ENCODE data around the gene GARRE1.
"Not testable (repeated sequence)": the region's sequence is repeated elsewhere in the genome, so short reads cannot be mapped to it uniquely, and the experiment has no call there.

Gene GARRE1

DNA sequence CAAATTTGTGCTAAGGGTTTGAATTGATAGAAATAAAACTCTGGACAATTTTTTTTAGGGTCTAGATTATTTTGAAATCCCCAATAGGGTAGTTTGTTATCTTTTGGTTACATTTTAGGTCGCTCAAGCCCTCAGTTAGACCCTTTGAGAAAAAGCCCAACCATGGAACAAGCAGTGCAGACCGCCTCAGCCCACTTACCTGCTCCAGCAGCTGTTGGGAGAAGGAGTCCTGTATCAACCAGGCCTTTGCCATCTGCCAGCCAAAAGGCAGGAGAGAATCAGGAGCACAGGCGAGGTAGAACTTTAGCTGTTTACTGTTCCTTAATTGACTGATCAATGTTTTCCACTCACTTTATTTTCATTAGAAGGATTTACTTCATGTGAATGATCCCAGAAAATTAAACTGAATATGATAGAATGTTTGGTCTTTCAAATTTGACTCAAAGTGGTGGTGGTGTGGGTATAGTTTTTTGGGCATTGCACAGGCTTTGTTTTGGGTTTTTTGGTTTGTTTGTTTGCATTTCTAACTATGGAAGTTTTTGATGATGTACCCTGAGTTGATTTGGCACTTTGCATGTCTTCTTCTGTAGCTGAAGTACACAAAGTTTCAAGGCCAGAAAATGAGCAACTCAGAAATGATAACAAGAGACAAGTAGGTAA, 39.2 kb upstream of the GARRE1 start:
- TF ChIP-seq, protein P1, sequence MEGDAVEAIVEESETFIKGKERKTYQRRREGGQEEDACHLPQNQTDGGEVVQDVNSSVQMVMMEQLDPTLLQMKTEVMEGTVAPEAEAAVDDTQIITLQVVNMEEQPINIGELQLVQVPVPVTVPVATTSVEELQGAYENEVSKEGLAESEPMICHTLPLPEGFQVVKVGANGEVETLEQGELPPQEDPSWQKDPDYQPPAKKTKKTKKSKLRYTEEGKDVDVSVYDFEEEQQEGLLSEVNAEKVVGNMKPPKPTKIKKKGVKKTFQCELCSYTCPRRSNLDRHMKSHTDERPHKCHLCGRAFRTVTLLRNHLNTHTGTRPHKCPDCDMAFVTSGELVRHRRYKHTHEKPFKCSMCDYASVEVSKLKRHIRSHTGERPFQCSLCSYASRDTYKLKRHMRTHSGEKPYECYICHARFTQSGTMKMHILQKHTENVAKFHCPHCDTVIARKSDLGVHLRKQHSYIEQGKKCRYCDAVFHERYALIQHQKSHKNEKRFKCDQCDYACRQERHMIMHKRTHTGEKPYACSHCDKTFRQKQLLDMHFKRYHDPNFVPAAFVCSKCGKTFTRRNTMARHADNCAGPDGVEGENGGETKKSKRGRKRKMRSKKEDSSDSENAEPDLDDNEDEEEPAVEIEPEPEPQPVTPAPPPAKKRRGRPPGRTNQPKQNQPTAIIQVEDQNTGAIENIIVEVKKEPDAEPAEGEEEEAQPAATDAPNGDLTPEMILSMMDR (IDR thresholded peaks at IDR 0.05; ENCODE audit: low read depth, low read length) = no peak
- H3K4me3 ChIP-seq (ENCODE audit: low read depth, low read length) = no peak overlapping the region
- in situ Hi-C loops (cut with HindIII; ENCODE audit: low sequenced_read_pairs) = no loop called here
- no peak for DNase-seq (ENCODE audit: low read depth, low spot score)

GRCh38 chr19:34215666-34216038, 38.7 kb upstream of the GARRE1 start:
- TF ChIP-seq, protein P1 (IDR thresholded peaks at IDR 0.05; ENCODE audit: low read depth, low read length) = no peak
- in situ Hi-C loops (cut with HindIII; ENCODE audit: low sequenced_read_pairs) = no loop called here

DNA sequence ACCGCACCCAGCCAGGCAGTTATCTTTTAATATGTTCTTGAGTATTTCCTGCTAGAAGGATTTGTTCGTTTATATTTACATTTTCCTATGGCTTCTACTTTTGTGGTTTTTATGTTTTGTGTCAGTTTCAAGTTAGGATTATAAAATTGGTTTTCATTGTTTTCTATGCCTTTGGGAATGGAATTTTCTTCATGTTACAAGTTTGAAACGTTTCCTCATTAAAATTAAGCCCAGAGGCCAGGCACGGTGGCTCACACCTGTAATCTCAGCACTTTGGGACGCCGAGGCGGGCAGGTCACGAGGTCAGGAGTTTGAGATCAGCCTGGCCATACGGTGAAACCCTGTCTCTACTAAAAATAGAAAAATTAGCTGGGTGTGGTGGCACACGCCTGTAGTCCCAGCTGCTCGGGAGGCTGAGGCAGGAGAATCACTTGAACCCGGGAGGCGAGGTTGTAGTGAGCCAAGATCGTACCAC, 37.6 kb upstream of the GARRE1 start:
- in situ Hi-C loops (cut with HindIII; ENCODE audit: low sequenced_read_pairs); H3K4me3 ChIP-seq (ENCODE audit: low read depth, low read length); DNase-seq (ENCODE audit: low read depth, low spot score): not testable (repeated sequence)

More at GRCh38 chr19:34215666-34216038, 38.7 kb upstream of the GARRE1 start:
- no peak for DNase-seq (ENCODE audit: low read depth, low spot score)
- H3K4me3 ChIP-seq (ENCODE audit: low read depth, low read length) = no peak overlapping the region

DNA sequence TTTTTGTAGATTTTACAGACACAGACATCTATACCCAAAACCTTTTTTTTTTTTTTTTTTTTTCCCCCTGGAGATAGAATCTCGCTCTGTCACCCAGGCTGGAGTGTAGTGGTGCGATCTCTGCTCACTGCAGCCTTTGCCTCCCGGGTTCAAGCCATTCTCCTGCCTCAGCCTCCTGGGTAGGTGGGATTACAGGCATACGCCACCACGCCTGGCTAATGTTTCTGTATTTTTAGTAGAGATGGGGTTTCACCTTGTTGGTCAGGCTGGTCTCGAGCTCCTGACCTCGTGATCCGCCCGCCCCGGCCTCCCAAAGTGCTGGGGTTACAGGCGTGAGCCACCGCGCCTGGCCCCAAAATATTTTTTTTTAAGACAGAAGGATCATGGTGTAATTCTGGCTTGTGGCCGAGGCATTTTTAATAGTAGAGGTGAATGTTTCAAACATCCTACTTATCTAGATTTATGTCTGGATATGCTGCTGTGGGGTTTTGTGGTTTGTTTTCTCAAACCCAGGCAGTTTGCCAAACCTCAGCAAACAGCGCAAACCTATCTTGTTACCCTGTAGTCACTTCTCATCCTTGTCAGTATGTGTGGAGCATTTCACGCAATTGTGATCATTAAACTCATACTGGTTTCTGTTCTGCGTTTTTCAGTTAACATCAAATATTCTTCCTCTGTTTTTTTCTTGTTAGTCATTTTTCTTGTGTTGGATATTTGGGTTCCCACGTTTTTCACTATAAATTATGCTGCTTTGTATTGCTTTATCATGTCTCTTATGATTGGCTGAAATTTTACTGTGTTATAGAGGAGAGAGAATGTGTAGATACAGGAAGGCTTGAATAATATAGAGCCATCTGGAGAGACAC, 36.2 kb upstream of the GARRE1 start:
- H3K4me3 ChIP-seq (ENCODE audit: low read depth, low read length) = no peak overlapping the region
- TF ChIP-seq, protein P1 (IDR thresholded peaks at IDR 0.05; ENCODE audit: low read depth, low read length) = no peak
- peak; percentile 98 for DNase-seq (ENCODE audit: low read depth, low spot score)
- in situ Hi-C loops (cut with HindIII; ENCODE audit: low sequenced_read_pairs) = no loop called here

- no peak for DNase-seq (ENCODE audit: low read depth, low spot score)
Measured at GRCh38 chr19:34218818-34219164, 35.6 kb upstream of the GARRE1 start.

DNA sequence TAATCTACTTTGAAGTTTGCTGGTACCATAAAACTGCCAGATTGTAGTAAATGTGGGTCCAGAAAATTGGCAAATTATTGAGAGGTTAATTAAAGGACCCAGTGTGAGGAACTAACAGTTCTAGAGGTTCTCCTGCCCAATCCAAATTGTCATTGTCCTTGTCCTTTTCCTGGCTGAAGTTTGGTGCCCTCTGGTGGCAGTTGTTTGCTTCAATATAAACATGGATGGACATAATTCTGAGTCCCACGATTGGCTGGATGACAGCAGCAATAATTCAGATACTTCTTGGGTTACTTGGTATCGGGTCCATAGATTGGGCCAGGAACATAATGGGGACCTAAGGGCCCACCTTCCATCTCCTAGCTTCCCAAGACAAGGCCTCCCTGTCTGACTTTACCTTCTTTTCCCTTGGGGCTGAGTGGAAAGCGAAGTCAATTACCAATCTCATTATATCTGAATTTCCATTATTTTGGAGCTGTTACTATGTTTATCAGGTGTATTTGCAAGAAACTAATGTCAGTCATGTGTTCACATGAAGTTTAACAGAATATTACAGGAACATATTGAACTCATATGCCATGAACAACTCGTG, 33.8 kb upstream of the GARRE1 start:
- no peak overlapping the region for H3K4me3 ChIP-seq (ENCODE audit: low read depth, low read length)
- in situ Hi-C loops (cut with HindIII; ENCODE audit: low sequenced_read_pairs) = no loop called here
- TF ChIP-seq, protein P1 (IDR thresholded peaks at IDR 0.05; ENCODE audit: low read depth, low read length) = peak; percentile 71
- peak; percentile 57 for DNase-seq (ENCODE audit: low read depth, low spot score)

More at GRCh38 chr19:34218818-34219164, 35.6 kb upstream of the GARRE1 start:
- in situ Hi-C loops (cut with HindIII; ENCODE audit: low sequenced_read_pairs) = no loop called here
- H3K4me3 ChIP-seq (ENCODE audit: low read depth, low read length) = no peak overlapping the region
- TF ChIP-seq, protein P1 (IDR thresholded peaks at IDR 0.05; ENCODE audit: low read depth, low read length) = no peak
